RWPE1 (cell line): ENCODE data around the gene WDPCP.

Experiments
- CTCF ChIA-PET: fragments of 350-600 bp; sonication (Branson Sonifier 250); formaldehyde crosslinking; extraction: SDS; loops from one replicate; lab custom pipeline; 2021; lab: Yijun Ruan, JAX
- POLR2A ChIA-PET: fragments of 400-600 bp; formaldehyde crosslinking; extraction: SDS; loops from one replicate; lab custom pipeline; 2020; ENCODE audit warnings: antibody characterized with exemption; ENCODE audit not compliant: low non-redundant PET; lab: Yijun Ruan, JAX
- DNase-seq: peaks from one replicate; pipeline ENCODE4 v3.0.0; 2012; ENCODE audit warnings: low spot score
- H3K27ac ChIP-seq: fragments of 450-650 bp; 2 replicates; pipeline ENCODE4 v1.5.1; 2017
- CTCF ChIP-seq: fragments of 450-650 bp; conservative IDR thresholded peaks from 2 replicates; pipeline ENCODE4 v1.5.1; 2017; ENCODE audit warnings: low read depth, mild to moderate bottlenecking

The WDPCP gene

GRCh38 chr2:63071664-63072063, 516.6 kb downstream of the WDPCP start:
- TF ChIP-seq CTCF: no peak
- CTCF ChIA-PET: no interaction called here
- no peak overlapping the region for H3K27ac ChIP-seq
- POLR2A ChIA-PET: no interaction called here
- DNase-seq: no peak
